Spleen (tissue), 11 donors: ENCODE results near the gene TANC1. TPM values are rescaled to one million over a fixed set of nuclear protein-coding genes. Genes with fewer than 3 reads are reported as not detected.

Source experiments
- DNase-seq: peaks from one replicate; pipeline ENCODE4 v3.0.0-alpha.2; 2020
- H3K27ac ChIP-seq, 8 donors: fragments of 200-600 bp; sonication (generic) in 7 of 8; 1 replicate in 4 of 8; 2 replicates in 4 of 8; pipeline versions ENCODE4 v1.5.0 to v1.8.0; 2016 to 2021; ENCODE audit warnings: inconsistent platforms in 4 of 8, mild to moderate bottlenecking in 4 of 8, moderate library complexity in 1 of 8
- H3K27me3 ChIP-seq, 7 donors: fragments of 200-600 bp; sonication (generic) in 6 of 7; replicated peaks in 1 of 7; 1 replicate in 4 of 7; 2 replicates in 3 of 7; pipeline versions ENCODE4 v1.5.0 to v1.8.0; 2016 to 2021; ENCODE audit warnings: inconsistent platforms in 3 of 7, mild to moderate bottlenecking in 1 of 7
- H3K36me3 ChIP-seq, 6 donors: fragments of 200-600 bp; sonication (generic) in 5 of 6; 1 replicate in 4 of 6; 2 replicates in 2 of 6; pipeline versions ENCODE4 v1.5.0 to v1.8.0; 2016 to 2021; ENCODE audit warnings: inconsistent platforms in 2 of 6
- H3K4me1 ChIP-seq, 6 donors: fragments of 200-600 bp; sonication (generic) in 5 of 6; 1 replicate in 3 of 6; 2 replicates in 3 of 6; pipeline versions ENCODE4 v1.5.0 to v1.8.0; 2016 to 2021; ENCODE audit warnings: inconsistent platforms in 3 of 6
- H3K4me3 ChIP-seq, 8 donors: fragments of 200-600 bp; sonication (generic) in 7 of 8; 1 replicate in 4 of 8; 2 replicates in 4 of 8; pipeline versions ENCODE4 v1.5.0 to v1.8.0; 2016 to 2021; ENCODE audit warnings: inconsistent platforms in 4 of 8, mild to moderate bottlenecking in 4 of 8, moderate library complexity in 2 of 8
- H3K9me3 ChIP-seq, 8 donors: fragments of 200-600 bp; sonication (generic) in 7 of 8; 1 replicate in 4 of 8; 2 replicates in 4 of 8; pipeline versions ENCODE4 v1.5.0 to v1.8.0; 2016 to 2021; ENCODE audit warnings: inconsistent platforms in 4 of 8
- POLR2A ChIP-seq, 3 donors: fragments of 450-650 bp; IDR thresholded peaks; one replicate each; pipeline ENCODE4 v1.5.1; 2017; ENCODE audit warnings: antibody characterized with exemption in 3 of 3, mild to moderate bottlenecking in 1 of 3
- POLR2AphosphoS5 ChIP-seq, 3 donors: sonication (generic); formaldehyde crosslinking; IDR thresholded peaks; one replicate each; pipeline ENCODE4 v1.5.1; 2017; ENCODE audit warnings: antibody characterized with exemption in 3 of 3
- WGBS, 5 donors: extraction: QIAGEN DNeasy Blood & Tissue Kit in 3 of 5; methylation state at CpG; one replicate each; pipeline versions ENCODE4 v1.1.5 to v1.1.7; 2013 to 2018; 5-methylcytosine and 5-hydroxymethylcytosine counted together
- intact Hi-C: fragments of 100-400 bp; cut with DNase I; formaldehyde crosslinking; loops from one replicate; pipeline ENCODE4 v1.15.0; 2023; ENCODE audit warnings: low total_unique reads
- polyA plus RNA-seq, 3 donors: library from polyadenylated mRNA; stranded (reverse); fragments of 200-250 nt; gene quantifications; one replicate each; pipeline ENCODE4 v1.2.1, GENCODE V29; 2013
- total RNA-seq, 7 donors: library from RNA; depleted of rRNA in 3 of 7; stranded (reverse); fragments of >200 nt in 3 of 7; fragmentation: NEBNext Ultra II Directional in 4 of 7; extraction: Animal tissue kit (Norgen Biotek cat#: 25700) in 4 of 7; gene quantifications; one replicate each; pipeline versions ENCODE4 v1.1.0 to v1.2.1, GENCODE V29; 2016 to 2021
- TF ChIP-seq, protein P1 (sequence below), 11 experiments: fragments of 200-600 bp in 7 of 11; fragments of 450-650 bp in 4 of 11; sonication (generic) in 4 of 11; IDR thresholded peaks in 8 of 11; conservative IDR thresholded peaks in 3 of 11; 1 replicate in 7 of 11; 2 replicates in 4 of 11; pipeline versions ENCODE4 v1.4.0 to v1.8.0; 2016 to 2021; ENCODE audit warnings: antibody characterized with exemption in 11 of 11, inconsistent platforms in 4 of 11, mild to moderate bottlenecking in 1 of 11
- donor health status: healthy with polysubstance abuse.
- donor health status: DM: no; HTN: no; CAD: no; lungs with moderate emphysema.
- donor health status: DM: no; HTN: no; CAD: no.
- donor health status: Bipolar disorder and iron deficiency.
- donor health status: healthy.
- donor health status: DM: no; HTN: no; CAD: no.
- donor health status: DM: yes; HTN: yes; CAD: no.

Gene TANC1
- total and polyA plus RNA-seq, 10 donors = 3.1 to 28.2 (median 21.7) TPM

DNA sequence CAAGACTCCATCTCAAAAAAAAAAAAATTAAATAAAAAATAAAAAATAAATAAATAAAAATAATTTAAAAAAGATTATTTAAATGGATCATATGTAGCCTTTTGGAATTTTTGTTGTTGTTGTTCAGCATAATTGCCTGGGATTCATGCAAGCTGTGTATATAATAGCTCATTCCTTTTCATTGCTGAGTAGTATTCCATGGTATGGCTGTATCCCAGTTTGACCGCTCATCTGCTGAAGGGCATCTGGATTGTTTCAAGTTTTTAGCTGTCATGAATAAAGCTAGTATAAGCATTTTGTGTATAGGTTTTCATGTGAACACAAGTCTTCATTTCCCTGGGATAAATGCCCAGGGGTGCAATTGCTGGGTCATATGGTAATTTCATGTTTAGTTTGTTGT lies 6.4 kb upstream of the TANC1 start:
- 94 to 100% (median 97%) methylated on average over 1 of the region's 1 CpG for WGBS, 5 donors
- Histone ChIP-seq H3K4me1 (no peaks in the 10 kb centered on the region), H3K4me3 (no peak overlapping the region), H3K27me3 (peaks cover 0 to 3% (median 0%) of the 10 kb centered on the region in 7 donors), H3K36me3 (no peaks in the 10 kb centered on the region), H3K9me3 (no peaks in the 10 kb centered on the region), H3K27ac (no peak overlapping the region)
- DNase-seq = no peak
- intact Hi-C loops = no loop called here
- TF ChIP-seq POLR2A (IDR thresholded peaks at IDR 0.05) = no peak
- TF ChIP-seq, protein P1, sequence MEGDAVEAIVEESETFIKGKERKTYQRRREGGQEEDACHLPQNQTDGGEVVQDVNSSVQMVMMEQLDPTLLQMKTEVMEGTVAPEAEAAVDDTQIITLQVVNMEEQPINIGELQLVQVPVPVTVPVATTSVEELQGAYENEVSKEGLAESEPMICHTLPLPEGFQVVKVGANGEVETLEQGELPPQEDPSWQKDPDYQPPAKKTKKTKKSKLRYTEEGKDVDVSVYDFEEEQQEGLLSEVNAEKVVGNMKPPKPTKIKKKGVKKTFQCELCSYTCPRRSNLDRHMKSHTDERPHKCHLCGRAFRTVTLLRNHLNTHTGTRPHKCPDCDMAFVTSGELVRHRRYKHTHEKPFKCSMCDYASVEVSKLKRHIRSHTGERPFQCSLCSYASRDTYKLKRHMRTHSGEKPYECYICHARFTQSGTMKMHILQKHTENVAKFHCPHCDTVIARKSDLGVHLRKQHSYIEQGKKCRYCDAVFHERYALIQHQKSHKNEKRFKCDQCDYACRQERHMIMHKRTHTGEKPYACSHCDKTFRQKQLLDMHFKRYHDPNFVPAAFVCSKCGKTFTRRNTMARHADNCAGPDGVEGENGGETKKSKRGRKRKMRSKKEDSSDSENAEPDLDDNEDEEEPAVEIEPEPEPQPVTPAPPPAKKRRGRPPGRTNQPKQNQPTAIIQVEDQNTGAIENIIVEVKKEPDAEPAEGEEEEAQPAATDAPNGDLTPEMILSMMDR (IDR thresholded peaks at IDR 0.05 in 8 of 11, conservative IDR thresholded peaks at IDR 0.05 in 3 of 11) = no peak
- TF ChIP-seq POLR2AphosphoS5 (IDR thresholded peaks at IDR 0.05) = no peak

DNA sequence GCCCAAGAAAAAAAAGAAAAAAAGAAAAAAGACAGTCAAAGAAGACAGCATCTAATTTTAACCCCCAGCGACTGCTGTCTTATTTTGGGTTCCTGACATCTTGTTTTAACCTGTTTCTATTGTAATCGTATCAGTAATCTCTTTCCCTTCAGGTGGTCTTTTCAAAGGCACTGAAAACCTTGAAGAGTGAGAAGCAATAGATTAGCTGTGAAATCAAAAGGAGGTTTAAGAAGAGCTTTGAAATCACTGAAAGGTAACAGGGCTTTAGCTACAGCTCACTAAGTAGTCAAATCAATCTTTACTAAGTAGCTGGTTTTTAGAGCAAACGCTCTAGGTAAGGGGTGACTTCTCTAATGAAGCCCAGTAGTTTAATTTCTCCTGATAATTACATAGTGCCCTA lies 5.4 kb upstream of the TANC1 start:
- DNase-seq = no peak
- TF ChIP-seq POLR2A (IDR thresholded peaks at IDR 0.05) = no peak
- TF ChIP-seq, protein P1 (IDR thresholded peaks at IDR 0.05 in 8 of 11, conservative IDR thresholded peaks at IDR 0.05 in 3 of 11) = no peak
- TF ChIP-seq POLR2AphosphoS5 (IDR thresholded peaks at IDR 0.05) = no peak
- 81 to 92% (median 88%) methylated on average over 3 of the region's 3 CpGs for WGBS, 5 donors
- Histone ChIP-seq H3K36me3 (no peaks in the 10 kb centered on the region), H3K9me3 (no peaks in the 10 kb centered on the region), H3K27ac (no peak overlapping the region), H3K27me3 (peaks cover 0 to 9% (median 4%) of the 10 kb centered on the region in 7 donors), H3K4me3 (no peak overlapping the region), H3K4me1 (peaks cover 0 to 9% (median 2%) of the 10 kb centered on the region in 6 donors)
- intact Hi-C loops = no loop called here

DNA sequence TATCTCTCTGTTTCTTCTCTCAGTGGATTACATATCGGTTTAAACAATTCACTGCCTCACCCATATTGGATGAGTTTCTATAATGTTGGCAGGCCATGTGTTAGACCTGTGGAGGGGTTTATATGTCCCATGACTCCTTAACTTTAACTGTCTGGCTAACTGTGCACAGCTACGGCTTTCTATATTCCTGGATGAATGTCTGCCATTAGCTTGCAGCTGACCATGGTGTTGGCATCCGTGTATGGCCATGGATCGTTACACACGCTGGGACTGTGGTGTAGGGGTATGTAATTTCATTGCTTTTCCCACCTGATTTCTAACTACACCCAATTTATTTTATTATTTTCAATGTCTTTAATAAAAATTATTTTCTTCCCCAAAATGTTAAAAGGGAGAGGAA lies 3.3 kb upstream of the TANC1 start:
- WGBS, 5 donors = 93 to 96% (median 95%) methylated on average over 5 of the region's 5 CpGs
- peaks cover 0 to 29% (median 22%) of the 10 kb centered on the region in 6 donors for H3K4me1 ChIP-seq
- no peak overlapping the region for H3K27ac ChIP-seq
- intact Hi-C loops = no loop called here
- H3K36me3 ChIP-seq = no peaks in the 10 kb centered on the region
- peaks cover 0 to 30% (median 17%) of the 10 kb centered on the region in 7 donors for H3K27me3 ChIP-seq
- TF ChIP-seq POLR2AphosphoS5 (IDR thresholded peaks at IDR 0.05) (no peak), POLR2A (IDR thresholded peaks at IDR 0.05) (no peak)
- TF ChIP-seq, protein P1 (IDR thresholded peaks at IDR 0.05 in 8 of 11, conservative IDR thresholded peaks at IDR 0.05 in 3 of 11) = no peak
- no peaks in the 10 kb centered on the region for H3K9me3 ChIP-seq
- DNase-seq = no peak
- H3K4me3 ChIP-seq = no peak overlapping the region

- H3K4me3 ChIP-seq = no peak overlapping the region
- TF ChIP-seq, protein P1 (IDR thresholded peaks at IDR 0.05 in 8 of 11, conservative IDR thresholded peaks at IDR 0.05 in 3 of 11) = no peak
- TF ChIP-seq POLR2AphosphoS5 (IDR thresholded peaks at IDR 0.05) = no peak
- TF ChIP-seq POLR2A (IDR thresholded peaks at IDR 0.05) = no peak
- no peaks in the 10 kb centered on the region for H3K9me3 ChIP-seq
- DNase-seq = no peak
- intact Hi-C loops = no loop called here
- 86 to 96% (median 87%) methylated on average over 3 of the region's 3 CpGs for WGBS, 5 donors
- peaks cover 0 to 34% (median 27%) of the 10 kb centered on the region in 6 donors for H3K4me1 ChIP-seq
- peaks cover 0 to 34% (median 17%) of the 10 kb centered on the region in 7 donors for H3K27me3 ChIP-seq
- H3K27ac ChIP-seq = no peak overlapping the region
- no peaks in the 10 kb centered on the region for H3K36me3 ChIP-seq
These were observed 2.8 kb upstream of the TANC1 start for GRCh38 chr2:158965641-158966040.
